Large intestine (tissue), 3 donors: ENCODE results near the gene PEX11G. TPM values are rescaled to one million over a fixed set of nuclear protein-coding genes. Genes with fewer than 3 reads are reported as not detected.
"Not testable (repeated sequence)": the region's sequence is repeated elsewhere in the genome, so short reads cannot be mapped to it uniquely, and the experiment has no call there.

ENCODE experiments used
- DNase-seq, 2 donors: peaks; one replicate each; pipeline versions ENCODE4 v3.0.0 to v3.0.0-alpha.2; 2013
- H3K27ac ChIP-seq: one replicate; pipeline ENCODE4 v1.5.1; 2013; ENCODE audit warnings: low read length
- H3K27me3 ChIP-seq: 2 replicates; pipeline ENCODE4 v1.6.1; 2013; ENCODE audit warnings: low read length; ENCODE audit not compliant: control insufficient read depth, insufficient read depth
- H3K36me3 ChIP-seq: 2 replicates; pipeline ENCODE4 v1.6.1; 2013; ENCODE audit warnings: low read length; ENCODE audit not compliant: control insufficient read depth, insufficient read depth
- H3K4me1 ChIP-seq: one replicate; pipeline ENCODE4 v1.6.1; 2013; ENCODE audit warnings: low read length; ENCODE audit not compliant: control insufficient read depth, insufficient read depth
- H3K4me3 ChIP-seq: one replicate; pipeline ENCODE4 v1.5.1; 2013; ENCODE audit warnings: low read length
- H3K9me3 ChIP-seq: one replicate; pipeline ENCODE4 v1.6.1; 2013; ENCODE audit warnings: mild to moderate bottlenecking, low read depth, low read length, moderate library complexity; ENCODE audit not compliant: control insufficient read depth
- WGBS: methylation state at CpG from one replicate; pipeline ENCODE4 v1.1.5; 2013; ENCODE audit warnings: low lambda C conversion rate; ENCODE audit not compliant: insufficient coverage; 5-methylcytosine and 5-hydroxymethylcytosine counted together
- polyA plus RNA-seq: library from polyadenylated mRNA; unstranded; fragments of 120-200 nt; gene quantifications from one replicate; pipeline ENCODE4 v1.2.1, GENCODE V29; 2013

The PEX11G gene
- polyA plus RNA-seq, 1 donor = 7.9 TPM

GRCh38 chr19:7447648-7448047 is 41.2 kb downstream of the PEX11G start:
- no peak overlapping the region for H3K27ac ChIP-seq
- WGBS = no CpG with 5 or more reads among the region's 6 CpGs
- DNase-seq = no peak
- H3K9me3 ChIP-seq = peaks cover 19% of the 10 kb centered on the region
- no peaks in the 10 kb centered on the region for H3K4me1 ChIP-seq
- H3K36me3 ChIP-seq = peaks cover 73% of the 10 kb centered on the region
- no peak overlapping the region for H3K4me3 ChIP-seq
- no peaks in the 10 kb centered on the region for H3K27me3 ChIP-seq

- Histone ChIP-seq H3K36me3 (peaks cover 69% of the 10 kb centered on the region), H3K9me3 (no peaks in the 10 kb centered on the region), H3K4me3 (no peak overlapping the region), H3K4me1 (peaks cover 4% of the 10 kb centered on the region), H3K27me3 (no peaks in the 10 kb centered on the region), H3K27ac (no peak overlapping the region)
- WGBS = no CpG with 5 or more reads among the region's 3 CpGs
- DNase-seq = no peak
These were observed 43.7 kb downstream of the PEX11G start for GRCh38 chr19:7445104-7445503.

GRCh38 chr19:7444042-7444441 is 44.8 kb downstream of the PEX11G start:
- Histone ChIP-seq H3K27me3 (no peaks in the 10 kb centered on the region), H3K36me3 (peaks cover 65% of the 10 kb centered on the region), H3K4me1 (peaks cover 5% of the 10 kb centered on the region), H3K4me3 (no peak overlapping the region), H3K27ac (no peak overlapping the region), H3K9me3 (no peaks in the 10 kb centered on the region)
- no peak for DNase-seq
- 97% methylated on average over 5 of the region's 19 CpGs for WGBS

DNA sequence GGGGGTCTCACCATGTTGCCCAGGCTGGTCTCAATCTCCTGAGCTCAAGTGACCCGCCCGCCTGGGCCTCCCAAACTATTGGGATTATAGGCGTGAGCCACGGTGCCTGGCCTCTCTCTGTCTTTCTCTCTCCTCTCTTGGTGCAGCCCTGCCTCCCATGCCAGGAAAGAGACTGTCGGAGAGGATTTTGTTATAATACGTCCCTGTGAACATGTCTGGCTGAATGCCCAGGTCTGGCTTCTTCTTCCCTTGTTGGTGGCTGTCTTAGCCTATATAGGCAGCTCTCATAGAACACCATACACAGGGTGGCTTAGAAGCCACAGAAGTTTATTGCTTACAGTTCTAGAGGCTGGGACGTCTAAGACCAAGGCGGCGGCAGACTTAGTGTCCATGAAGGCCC is 46.4 kb downstream of the PEX11G start:
- Histone ChIP-seq H3K4me1 (peaks cover 5% of the 10 kb centered on the region), H3K27me3 (no peaks in the 10 kb centered on the region), H3K4me3 (no peak overlapping the region), H3K36me3 (peaks cover 52% of the 10 kb centered on the region), H3K9me3 (no peaks in the 10 kb centered on the region), H3K27ac (no peak overlapping the region)
- DNase-seq = no peak
- WGBS = no CpG with 5 or more reads among the region's 9 CpGs

GRCh38 chr19:7441468-7442146 is 47.2 kb downstream of the PEX11G start:
- H3K36me3 ChIP-seq = peaks cover 50% of the 10 kb centered on the region
- DNase-seq = no peak

GRCh38 chr19:7440188-7440975 is 48.5 kb downstream of the PEX11G start:
- Histone ChIP-seq H3K27ac (peak overlapping the region; percentile 46), H3K4me3 (no peak overlapping the region), H3K36me3 (peaks cover 41% of the 10 kb centered on the region), H3K9me3 (no peaks in the 10 kb centered on the region), H3K27me3 (no peaks in the 10 kb centered on the region), H3K4me1 (peaks cover 5% of the 10 kb centered on the region)
- DNase-seq = peak; percentile 84 to 90
- WGBS = no CpG with 5 or more reads among the region's 43 CpGs

More at GRCh38 chr19:7441468-7442146, 47.2 kb downstream of the PEX11G start:
- no peak overlapping the region for H3K4me3 ChIP-seq
- peaks cover 5% of the 10 kb centered on the region for H3K4me1 ChIP-seq
- 100% methylated on average over 1 of the region's 21 CpGs for WGBS
- no peaks in the 10 kb centered on the region for H3K9me3 ChIP-seq
- H3K27me3 ChIP-seq = no peaks in the 10 kb centered on the region
- H3K27ac ChIP-seq = no peak overlapping the region

GRCh38 chr19:7435586-7435985 is 53.2 kb downstream of the PEX11G start:
- Histone ChIP-seq H3K9me3 (no peaks in the 10 kb centered on the region), H3K4me3 (no peak overlapping the region), H3K36me3 (peaks cover 20% of the 10 kb centered on the region), H3K4me1 (peaks cover 5% of the 10 kb centered on the region), H3K27ac (no peak overlapping the region), H3K27me3 (no peaks in the 10 kb centered on the region)
- no peak for DNase-seq
- no CpG with 5 or more reads among the region's 3 CpGs for WGBS

- peaks cover 11% of the 10 kb centered on the region for H3K36me3 ChIP-seq
- no peaks in the 10 kb centered on the region for H3K9me3 ChIP-seq
- DNase-seq = no peak
- H3K4me1 ChIP-seq = no peaks in the 10 kb centered on the region
- H3K27ac ChIP-seq = no peak overlapping the region
- H3K4me3 ChIP-seq = no peak overlapping the region
- no CpG with 5 or more reads among the region's 10 CpGs for WGBS
- no peaks in the 10 kb centered on the region for H3K27me3 ChIP-seq
These were observed 54.4 kb downstream of the PEX11G start for GRCh38 chr19:7434391-7434790.

DNA sequence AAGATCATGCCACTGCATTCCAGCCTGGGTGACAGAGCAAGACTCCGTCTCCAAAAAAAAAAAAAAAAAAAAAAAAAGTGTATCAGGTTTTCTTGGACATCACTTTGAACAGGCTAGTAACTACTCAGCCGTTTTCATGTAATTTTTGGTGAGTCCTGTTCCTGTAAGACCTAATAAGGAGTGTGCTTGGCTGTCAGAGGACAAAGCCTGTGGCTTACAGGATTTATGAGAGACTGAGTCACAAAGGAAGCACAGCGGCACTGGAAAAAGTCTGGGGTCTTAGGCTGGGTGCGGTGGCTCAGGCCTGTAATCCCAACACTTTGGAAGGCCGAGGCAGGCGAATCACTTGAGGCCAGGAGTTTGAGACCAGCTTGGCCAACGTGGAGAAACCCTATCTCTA is 55.4 kb downstream of the PEX11G start:
- not testable (repeated sequence) for H3K27ac ChIP-seq, DNase-seq, H3K4me3 ChIP-seq, H3K9me3 ChIP-seq, H3K27me3 ChIP-seq, H3K4me1 ChIP-seq
- WGBS = no CpG with 5 or more reads among the region's 7 CpGs
- H3K36me3 ChIP-seq = peaks cover 11% of the 10 kb centered on the region

- Histone ChIP-seq H3K4me1 (peaks cover 17% of the 10 kb centered on the region), H3K9me3 (no peaks in the 10 kb centered on the region), H3K4me3 (no peak overlapping the region), H3K27ac (no peak overlapping the region), H3K36me3 (peaks cover 3% of the 10 kb centered on the region), H3K27me3 (no peaks in the 10 kb centered on the region)
- WGBS = 80% methylated on average over 1 of the region's 8 CpGs
- DNase-seq = no peak
These were observed 59.1 kb downstream of the PEX11G start for GRCh38 chr19:7429638-7430282.
